NCI-H1092 treated with DMSO at 0.1 percent for 48 hours (cell line): ENCODE measurements around the gene UNC80.

Experiments used
- DNase-seq: peaks from one replicate; lab custom pipeline; 2025; lab: John Stamatoyannopoulos, UW

Gene UNC80

GRCh38 chr2:209817844-209818271 lies 46.2 kb downstream of the UNC80 start:
- DNase-seq = no peak

DNA sequence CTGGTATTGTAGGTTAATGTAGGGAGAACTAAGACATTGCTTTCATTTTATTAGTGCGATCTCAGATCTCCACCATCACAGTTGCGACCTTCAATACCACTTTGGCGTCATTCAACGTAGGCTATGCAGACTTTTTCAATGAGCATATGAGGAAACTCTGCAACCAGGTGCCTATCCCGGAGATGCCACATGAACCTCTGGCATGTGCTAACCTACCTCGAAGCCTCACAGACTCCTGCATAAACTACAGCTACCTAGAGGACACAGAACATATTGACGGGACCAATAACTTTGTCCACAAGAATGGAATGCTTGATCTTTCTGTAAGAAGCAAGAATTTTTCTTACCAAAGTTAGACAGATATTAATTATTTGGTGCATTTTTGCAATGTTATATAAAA lies 47.3 kb downstream of the UNC80 start:
- no peak for DNase-seq

DNA sequence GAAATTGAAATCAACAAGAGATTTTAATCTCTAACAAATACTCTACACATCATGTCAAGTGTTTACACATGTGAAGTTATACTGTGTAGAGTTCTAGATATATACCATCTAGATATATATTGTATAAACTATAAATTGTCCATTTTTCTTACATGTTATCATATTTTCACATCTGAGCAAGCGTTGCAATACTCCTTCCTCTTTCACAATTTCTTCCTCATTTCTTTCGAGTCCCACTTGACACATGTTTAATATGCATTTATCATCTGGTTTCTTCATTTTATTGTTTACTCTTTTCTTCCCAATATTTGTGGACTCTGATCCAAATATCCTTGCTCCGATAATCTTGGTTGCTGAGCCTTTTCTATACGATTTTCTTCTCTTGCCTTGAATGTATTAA lies 50.2 kb downstream of the UNC80 start:
- DNase-seq = no peak

GRCh38 chr2:209823484-209823883 lies 51.9 kb downstream of the UNC80 start:
- no peak for DNase-seq

- no peak for DNase-seq
Measured at GRCh38 chr2:209824391-209824790, 52.8 kb downstream of the UNC80 start.

DNA sequence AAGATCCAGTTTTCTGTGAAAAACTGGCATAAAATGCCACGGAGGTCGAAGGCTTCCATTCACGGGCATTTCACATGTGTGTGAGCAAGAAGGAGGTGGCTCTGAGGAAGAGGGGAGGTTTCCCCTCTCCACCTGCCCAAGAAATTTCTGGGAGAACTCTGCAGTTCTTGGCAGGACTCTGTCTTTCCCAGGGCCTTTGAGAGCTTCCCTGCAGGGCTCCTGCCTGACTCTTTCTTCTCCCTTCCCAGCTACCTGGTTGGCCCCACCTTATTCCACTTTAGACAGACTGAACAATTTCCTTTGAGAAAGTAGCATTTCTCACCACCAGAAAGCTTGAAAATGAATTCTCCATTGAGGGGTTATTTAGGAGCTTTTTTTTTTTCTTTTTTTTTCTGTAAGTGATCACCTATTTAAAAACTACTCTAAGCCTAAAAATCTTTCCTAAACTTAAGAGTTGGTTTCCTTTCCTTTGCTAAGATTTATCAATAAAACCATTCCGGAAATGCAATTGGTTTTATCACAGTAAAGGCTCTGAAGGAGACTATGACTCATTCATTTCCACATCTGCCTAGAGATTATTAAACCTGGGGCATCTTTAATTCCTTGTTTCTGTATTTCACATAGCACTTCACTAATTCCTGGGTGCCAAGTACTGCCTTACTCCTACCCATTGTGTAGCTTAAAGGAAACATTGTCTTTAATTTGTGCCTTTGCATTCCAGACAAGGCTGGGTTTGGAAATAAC lies 59.3 kb downstream of the UNC80 start:
- no peak for DNase-seq

GRCh38 chr2:209834767-209835166 lies 63.1 kb downstream of the UNC80 start:
- no peak for DNase-seq

DNA sequence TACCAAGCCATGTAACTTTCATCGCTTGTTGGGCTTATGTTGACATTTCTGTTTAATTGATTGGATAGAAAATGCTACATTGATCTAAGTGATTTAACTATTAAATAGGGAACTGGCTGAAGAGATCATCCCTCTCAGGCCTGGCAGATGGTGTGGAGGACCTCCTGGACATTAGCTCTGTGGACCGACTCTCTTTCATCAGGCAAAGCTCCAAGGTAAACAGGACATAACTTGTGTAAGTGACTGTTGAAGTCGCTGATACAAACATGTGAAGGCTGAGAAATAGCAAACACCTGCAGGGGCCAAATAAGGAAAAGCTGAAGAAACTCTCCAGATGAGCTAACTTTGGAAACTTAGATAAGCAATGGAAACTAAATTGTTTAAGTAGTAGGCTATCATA lies 68.8 kb downstream of the UNC80 start:
- DNase-seq = peak; percentile 12

DNA sequence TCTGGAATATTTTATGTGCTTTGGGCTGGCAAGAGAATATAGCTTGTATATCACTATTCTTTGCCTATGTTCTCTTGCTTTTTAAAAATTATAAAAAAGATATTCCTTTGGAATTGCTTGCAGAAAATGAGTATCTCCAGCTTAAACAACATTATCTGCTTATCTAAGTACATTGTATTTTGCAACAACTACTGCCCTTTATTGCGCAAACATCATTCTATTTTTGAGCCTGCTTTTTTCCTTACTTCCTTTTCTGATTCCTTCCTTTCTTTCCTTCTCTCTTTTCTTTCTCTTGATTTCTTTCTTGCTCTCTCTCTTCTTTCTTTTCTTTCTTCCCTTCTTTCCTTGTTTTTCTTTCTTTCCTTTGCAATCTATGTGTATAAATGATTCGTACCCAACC lies 74.0 kb downstream of the UNC80 start:
- no peak for DNase-seq

- no peak for DNase-seq
Measured at GRCh38 chr2:209864716-209865295, 93.2 kb downstream of the UNC80 start.

- DNase-seq = no peak
Measured at GRCh38 chr2:209868271-209868994, 96.8 kb downstream of the UNC80 start.

- DNase-seq = no peak
Measured at GRCh38 chr2:209870067-209870466, 98.4 kb downstream of the UNC80 start.

DNA sequence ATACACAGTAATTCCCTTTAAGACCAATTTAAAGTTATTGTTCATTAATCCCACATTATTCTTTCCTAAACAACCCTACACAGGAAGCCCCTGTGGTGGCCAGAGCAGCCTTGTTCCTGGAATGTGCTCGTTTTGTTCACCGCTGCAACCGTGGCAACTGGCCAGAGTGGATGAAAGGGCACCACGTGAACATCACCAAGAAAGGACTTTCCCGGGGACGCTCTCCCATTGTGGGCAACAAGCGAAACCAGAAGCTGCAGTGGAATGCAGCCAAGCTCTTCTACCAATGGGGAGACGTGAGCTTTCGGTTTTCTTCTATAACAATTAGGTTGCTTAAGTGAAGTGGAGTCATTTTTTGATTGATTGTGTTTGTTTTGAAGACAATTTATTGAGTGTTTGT lies 101.0 kb downstream of the UNC80 start:
- no peak for DNase-seq

DNA sequence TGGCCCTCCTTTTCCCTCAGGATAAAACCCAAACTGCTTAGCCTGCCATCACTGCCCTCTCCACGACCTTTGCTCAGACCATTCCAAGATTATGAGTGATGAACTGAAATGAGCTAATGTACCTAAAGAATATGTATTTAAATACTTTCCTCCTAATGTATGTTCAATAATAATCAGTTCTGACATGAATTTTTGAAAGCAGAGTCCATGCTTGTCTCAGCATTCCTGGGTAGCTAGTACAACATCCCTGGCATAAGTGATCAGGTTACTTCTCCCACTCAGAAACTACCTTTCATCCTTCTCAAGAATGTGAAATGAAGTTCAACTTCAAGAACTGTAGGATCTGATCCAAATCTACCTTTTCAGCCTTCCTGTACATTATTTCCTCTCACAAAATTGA lies 103.6 kb downstream of the UNC80 start:
- DNase-seq = no peak

- no peak for DNase-seq
Measured at GRCh38 chr2:209876211-209876610, 104.6 kb downstream of the UNC80 start.

DNA sequence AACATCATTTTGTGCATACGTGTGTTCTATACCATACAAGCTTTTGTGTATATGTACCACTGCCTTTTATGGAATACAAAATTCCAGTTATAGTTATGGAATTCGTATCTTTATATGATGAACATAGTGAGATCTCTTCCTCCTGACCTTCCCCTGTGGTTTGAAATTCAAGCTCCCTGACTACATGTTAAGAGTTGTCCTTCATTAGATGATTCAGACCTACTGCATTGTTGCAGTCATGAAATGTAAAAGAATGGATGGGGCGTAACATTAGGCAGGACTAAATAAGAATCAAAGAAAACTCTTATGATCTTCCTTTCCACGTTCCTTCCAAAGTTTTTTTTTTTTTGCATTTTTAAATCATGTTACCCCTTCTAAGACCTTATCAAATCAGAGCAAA lies 107.1 kb downstream of the UNC80 start:
- no peak for DNase-seq

DNA sequence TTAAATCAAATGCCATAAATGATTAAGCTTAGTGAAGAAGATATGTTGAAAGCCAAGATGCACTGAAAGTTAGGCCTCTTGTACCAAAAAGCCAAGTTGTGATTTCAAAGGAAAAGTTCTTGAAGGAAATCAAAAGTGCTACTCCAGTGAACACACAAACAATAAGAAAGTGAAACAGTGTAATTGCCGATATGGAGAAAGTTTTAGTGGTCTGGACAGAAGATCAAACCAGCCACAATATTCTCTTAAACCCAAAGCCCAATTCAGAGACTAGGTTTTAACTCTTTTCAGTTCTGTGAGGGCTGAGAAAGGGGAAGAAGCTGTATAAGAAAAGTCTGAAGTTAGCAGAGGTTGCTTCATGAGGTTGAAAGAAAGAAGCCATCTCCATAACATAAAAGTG lies 129.0 kb downstream of the UNC80 start:
- no peak for DNase-seq

GRCh38 chr2:209901172-209901571 lies 129.5 kb downstream of the UNC80 start:
- no peak for DNase-seq

GRCh38 chr2:209905691-209906090 lies 134.1 kb downstream of the UNC80 start:
- DNase-seq = no peak

- DNase-seq = no peak
Measured at GRCh38 chr2:209907746-209908145, 136.1 kb downstream of the UNC80 start.

DNA sequence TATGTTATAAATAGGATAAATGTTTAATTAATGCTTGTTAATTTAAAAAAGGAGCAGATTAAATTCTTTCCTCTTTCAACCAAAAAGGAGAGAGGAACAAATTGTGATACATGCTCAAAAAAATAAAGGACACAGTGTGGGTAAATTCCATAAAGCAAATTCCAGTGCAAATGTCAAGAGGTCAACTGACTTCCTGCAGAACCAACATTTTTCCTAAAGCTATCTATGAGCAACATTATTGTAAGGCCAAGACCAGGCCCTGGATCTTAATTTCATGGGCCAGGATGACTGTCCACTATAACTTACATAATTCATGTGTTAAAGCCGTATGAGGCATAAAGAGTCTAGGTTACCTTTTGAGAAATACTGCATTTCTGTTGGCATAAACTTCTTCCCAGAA lies 136.9 kb downstream of the UNC80 start:
- DNase-seq = no peak

DNA sequence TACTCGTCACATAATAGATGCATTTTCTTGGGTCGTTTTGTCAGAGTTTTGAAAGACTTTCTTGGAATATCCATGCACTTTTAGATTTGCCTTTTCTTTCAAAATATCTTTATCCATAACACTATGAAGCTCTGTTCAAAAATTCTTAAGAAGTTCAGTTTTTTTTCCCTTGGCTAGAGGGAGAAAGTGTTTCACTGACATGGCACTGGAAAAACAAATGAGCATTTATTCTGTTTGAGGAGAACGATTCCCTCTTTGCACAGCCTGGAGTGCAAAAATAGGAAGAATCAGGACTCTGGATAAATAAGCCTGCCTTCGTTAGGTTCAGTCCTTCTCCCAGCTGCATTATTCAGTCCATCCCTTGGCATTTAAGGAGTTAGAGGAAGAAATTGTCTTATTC lies 139.9 kb downstream of the UNC80 start:
- no peak for DNase-seq

- DNase-seq = no peak
Measured at GRCh38 chr2:209913786-209914345, 142.2 kb downstream of the UNC80 start.
